WTC11 (cell line): ENCODE data around the gene FAM53A. TPM values are rescaled to one million over a fixed set of nuclear protein-coding genes. Genes with fewer than 3 reads are reported as not detected.

Experiments used
- ATAC-seq: fragments of 200-7000 bp; cut with Tn5 transposase; 2 replicates; pipeline ENCODE4 v1.10.0; 2021; ENCODE audit warnings: mild to moderate bottlenecking, moderate library complexity
- CTCF ChIA-PET: fragments of 300-600 bp; sonication (Branson Sonifier 250); formaldehyde crosslinking; loops from one replicate; lab custom pipeline; 2021; ENCODE audit warnings: antibody characterized with exemption; lab: Charles Lee
- POLR2A ChIA-PET: fragments of 350-600 bp; sonication (Branson Sonifier 250); formaldehyde crosslinking; loops from one replicate; lab custom pipeline; 2021; ENCODE audit warnings: antibody characterized with exemption; lab: Charles Lee
- DNase-seq: peaks from one replicate; pipeline ENCODE4 v3.0.0; 2021; ENCODE audit warnings: low spot score
- H3K27ac Mint-ChIP-seq: 2 replicates; pipeline ENCODE4 v1.8.0; 2021; ENCODE audit warnings: mixed read lengths
- H3K27me3 Mint-ChIP-seq: 2 replicates; pipeline ENCODE4 v1.8.0; 2021; ENCODE audit warnings: low read depth, mild to moderate bottlenecking, moderate library complexity, mixed read lengths
- H3K36me3 Mint-ChIP-seq: 2 replicates; pipeline ENCODE4 v1.8.0; 2021; ENCODE audit warnings: mixed read lengths
- H3K4me1 Mint-ChIP-seq: 2 replicates; pipeline ENCODE4 v1.8.0; 2022; ENCODE audit warnings: mixed read lengths
- H3K4me3 Mint-ChIP-seq: 2 replicates; pipeline ENCODE4 v1.8.0; 2021; ENCODE audit warnings: mild to moderate bottlenecking, moderate library complexity, mixed read lengths
- H3K9me3 Mint-ChIP-seq: 2 replicates; pipeline ENCODE4 v1.8.0; 2021; ENCODE audit warnings: mixed read lengths
- ELF4 ChIP-seq: sonication (generic); formaldehyde crosslinking; IDR thresholded peaks from 2 replicates; pipeline ENCODE4 v1.8.1; 2022; ENCODE audit warnings: low read depth, mild to moderate bottlenecking, moderate library complexity, missing genetic modification reagents
- GTF2I ChIP-seq: fragments of 250-450 bp; sonication (Bioruptor Pico); conservative IDR thresholded peaks from 2 replicates; pipeline ENCODE4 v1.4.0; 2021; ENCODE audit warnings: mild to moderate bottlenecking
- KAT7 ChIP-seq: sonication (generic); formaldehyde crosslinking; IDR thresholded peaks from 2 replicates; pipeline ENCODE4 v1.8.1; 2023; ENCODE audit warnings: missing genetic modification reagents, mild to moderate bottlenecking, borderline replicate concordance
- RORB ChIP-seq: fragments of 250-450 bp; sonication (Bioruptor Pico); IDR thresholded peaks from 2 replicates; pipeline ENCODE4 v1.9.0; 2021; ENCODE audit warnings: mild to moderate bottlenecking
- ZNF138 ChIP-seq: sonication (generic); formaldehyde crosslinking; conservative IDR thresholded peaks from 2 replicates; pipeline ENCODE4 v1.8.1; 2022; ENCODE audit warnings: mild to moderate bottlenecking, moderate library complexity, missing genetic modification reagents
- ZNF232 ChIP-seq: sonication (generic); formaldehyde crosslinking; IDR thresholded peaks from 2 replicates; pipeline ENCODE4 v1.8.0; 2022; ENCODE audit warnings: mild to moderate bottlenecking, missing genetic modification reagents
- ZNF263 ChIP-seq: sonication (generic); formaldehyde crosslinking; IDR thresholded peaks from 2 replicates; pipeline ENCODE4 v1.8.1; 2022; ENCODE audit warnings: low read depth, mild to moderate bottlenecking, moderate library complexity, missing genetic modification reagents
- ZNF317 ChIP-seq: sonication (generic); formaldehyde crosslinking; IDR thresholded peaks from 2 replicates; pipeline ENCODE4 v1.8.1; 2023; ENCODE audit warnings: low read depth, mild to moderate bottlenecking, moderate library complexity, missing genetic modification reagents, borderline replicate concordance
- total RNA-seq: library from RNA; stranded (reverse); gene quantifications from 3 replicates; pipeline ENCODE4 v1.2.3, GENCODE V29; 2021
- TF ChIP-seq, protein P1 (sequence below): fragments of 200-600 bp; IDR thresholded peaks from 2 replicates; pipeline ENCODE4 v1.8.0; 2022; ENCODE audit warnings: antibody characterized with exemption
- TF ChIP-seq, protein P2 (sequence below): fragments of 250-450 bp; sonication (Bioruptor Pico); IDR thresholded peaks from 2 replicates; pipeline ENCODE4 v2.1.2; 2022; ENCODE audit warnings: mild to moderate bottlenecking, moderate library complexity
- TF ChIP-seq, protein P3 (sequence below): fragments of 250-450 bp; sonication (Bioruptor Pico); IDR thresholded peaks from 2 replicates; pipeline ENCODE4 v1.9.0; 2021; ENCODE audit warnings: mild to moderate bottlenecking
- TF ChIP-seq, protein P4 (sequence below): sonication (generic); formaldehyde crosslinking; conservative IDR thresholded peaks from 2 replicates; pipeline ENCODE4 v1.8.1; 2023; ENCODE audit warnings: mild to moderate bottlenecking, low read depth, missing genetic modification reagents, moderate library complexity
- TF ChIP-seq, protein P5 (sequence below): sonication (generic); formaldehyde crosslinking; IDR thresholded peaks from 2 replicates; pipeline ENCODE4 v1.8.1; 2023; ENCODE audit warnings: mild to moderate bottlenecking, missing genetic modification reagents, moderate library complexity
- TF ChIP-seq, protein P6 (sequence below): sonication (generic); formaldehyde crosslinking; IDR thresholded peaks from 2 replicates; pipeline ENCODE4 v1.8.1; 2023; ENCODE audit warnings: mild to moderate bottlenecking, moderate library complexity, missing genetic modification reagents
- TF ChIP-seq, protein P7 (sequence below): sonication (generic); formaldehyde crosslinking; IDR thresholded peaks from 2 replicates; pipeline ENCODE4 v1.8.0; 2022; ENCODE audit warnings: mild to moderate bottlenecking, missing genetic modification reagents
- TF ChIP-seq, protein P8 (sequence below): sonication (generic); formaldehyde crosslinking; IDR thresholded peaks from 2 replicates; pipeline ENCODE4 v1.8.0; 2022; ENCODE audit warnings: mild to moderate bottlenecking, missing genetic modification reagents

The FAM53A gene
- total RNA-seq, 1 experiment from 2014 or later, result 2.9 TPM

DNA sequence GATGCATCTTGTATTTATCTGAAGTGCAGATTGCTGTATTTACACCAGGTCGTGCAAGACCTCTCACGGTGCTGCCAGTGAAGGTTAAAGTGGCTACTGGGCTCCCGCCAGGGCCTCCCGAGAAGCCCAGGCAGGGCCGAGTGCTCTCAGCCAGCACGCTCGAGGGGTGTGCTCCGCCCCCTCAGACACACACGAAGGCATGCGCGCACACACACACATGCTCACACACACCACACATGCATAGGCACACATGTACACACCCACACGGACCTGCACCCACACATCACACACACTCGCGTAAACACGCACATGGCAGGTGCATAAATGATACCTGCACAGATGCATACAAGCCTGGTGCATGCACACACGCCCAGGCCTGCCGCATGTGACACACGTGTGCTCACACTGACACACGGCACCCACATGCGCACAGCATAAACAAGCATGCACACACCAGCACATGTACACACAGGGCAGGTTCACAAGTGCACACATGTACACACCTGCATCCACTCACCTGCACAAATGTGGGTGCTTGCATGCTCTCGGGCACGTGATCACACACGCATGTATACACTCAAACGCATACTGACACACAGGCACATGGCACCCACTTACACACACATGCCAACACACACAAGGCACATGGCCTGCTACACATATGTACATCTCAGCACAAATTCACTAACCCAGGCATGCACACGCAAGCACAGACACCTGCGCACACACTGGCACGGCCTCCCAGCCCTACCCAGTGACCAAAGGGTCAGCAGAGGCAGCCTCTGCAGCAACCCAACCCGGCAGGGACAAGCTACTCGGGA lies 71.6 kb downstream of the FAM53A start (continued):
- TF ChIP-seq, protein P1, sequence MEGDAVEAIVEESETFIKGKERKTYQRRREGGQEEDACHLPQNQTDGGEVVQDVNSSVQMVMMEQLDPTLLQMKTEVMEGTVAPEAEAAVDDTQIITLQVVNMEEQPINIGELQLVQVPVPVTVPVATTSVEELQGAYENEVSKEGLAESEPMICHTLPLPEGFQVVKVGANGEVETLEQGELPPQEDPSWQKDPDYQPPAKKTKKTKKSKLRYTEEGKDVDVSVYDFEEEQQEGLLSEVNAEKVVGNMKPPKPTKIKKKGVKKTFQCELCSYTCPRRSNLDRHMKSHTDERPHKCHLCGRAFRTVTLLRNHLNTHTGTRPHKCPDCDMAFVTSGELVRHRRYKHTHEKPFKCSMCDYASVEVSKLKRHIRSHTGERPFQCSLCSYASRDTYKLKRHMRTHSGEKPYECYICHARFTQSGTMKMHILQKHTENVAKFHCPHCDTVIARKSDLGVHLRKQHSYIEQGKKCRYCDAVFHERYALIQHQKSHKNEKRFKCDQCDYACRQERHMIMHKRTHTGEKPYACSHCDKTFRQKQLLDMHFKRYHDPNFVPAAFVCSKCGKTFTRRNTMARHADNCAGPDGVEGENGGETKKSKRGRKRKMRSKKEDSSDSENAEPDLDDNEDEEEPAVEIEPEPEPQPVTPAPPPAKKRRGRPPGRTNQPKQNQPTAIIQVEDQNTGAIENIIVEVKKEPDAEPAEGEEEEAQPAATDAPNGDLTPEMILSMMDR, result no peak
- TF ChIP-seq, protein P2, sequence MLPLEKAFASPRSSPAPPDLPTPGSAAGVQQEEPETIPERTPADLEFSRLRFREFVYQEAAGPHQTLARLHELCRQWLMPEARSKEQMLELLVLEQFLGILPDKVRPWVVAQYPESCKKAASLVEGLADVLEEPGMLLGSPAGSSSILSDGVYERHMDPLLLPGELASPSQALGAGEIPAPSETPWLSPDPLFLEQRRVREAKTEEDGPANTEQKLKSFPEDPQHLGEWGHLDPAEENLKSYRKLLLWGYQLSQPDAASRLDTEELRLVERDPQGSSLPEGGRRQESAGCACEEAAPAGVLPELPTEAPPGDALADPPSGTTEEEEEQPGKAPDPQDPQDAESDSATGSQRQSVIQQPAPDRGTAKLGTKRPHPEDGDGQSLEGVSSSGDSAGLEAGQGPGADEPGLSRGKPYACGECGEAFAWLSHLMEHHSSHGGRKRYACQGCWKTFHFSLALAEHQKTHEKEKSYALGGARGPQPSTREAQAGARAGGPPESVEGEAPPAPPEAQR (CRISPR knock-in tag), result no peak
- TF ChIP-seq, protein P3, sequence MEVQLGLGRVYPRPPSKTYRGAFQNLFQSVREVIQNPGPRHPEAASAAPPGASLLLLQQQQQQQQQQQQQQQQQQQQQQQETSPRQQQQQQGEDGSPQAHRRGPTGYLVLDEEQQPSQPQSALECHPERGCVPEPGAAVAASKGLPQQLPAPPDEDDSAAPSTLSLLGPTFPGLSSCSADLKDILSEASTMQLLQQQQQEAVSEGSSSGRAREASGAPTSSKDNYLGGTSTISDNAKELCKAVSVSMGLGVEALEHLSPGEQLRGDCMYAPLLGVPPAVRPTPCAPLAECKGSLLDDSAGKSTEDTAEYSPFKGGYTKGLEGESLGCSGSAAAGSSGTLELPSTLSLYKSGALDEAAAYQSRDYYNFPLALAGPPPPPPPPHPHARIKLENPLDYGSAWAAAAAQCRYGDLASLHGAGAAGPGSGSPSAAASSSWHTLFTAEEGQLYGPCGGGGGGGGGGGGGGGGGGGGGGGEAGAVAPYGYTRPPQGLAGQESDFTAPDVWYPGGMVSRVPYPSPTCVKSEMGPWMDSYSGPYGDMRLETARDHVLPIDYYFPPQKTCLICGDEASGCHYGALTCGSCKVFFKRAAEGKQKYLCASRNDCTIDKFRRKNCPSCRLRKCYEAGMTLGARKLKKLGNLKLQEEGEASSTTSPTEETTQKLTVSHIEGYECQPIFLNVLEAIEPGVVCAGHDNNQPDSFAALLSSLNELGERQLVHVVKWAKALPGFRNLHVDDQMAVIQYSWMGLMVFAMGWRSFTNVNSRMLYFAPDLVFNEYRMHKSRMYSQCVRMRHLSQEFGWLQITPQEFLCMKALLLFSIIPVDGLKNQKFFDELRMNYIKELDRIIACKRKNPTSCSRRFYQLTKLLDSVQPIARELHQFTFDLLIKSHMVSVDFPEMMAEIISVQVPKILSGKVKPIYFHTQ, result no peak
- no peak for TF ChIP-seq ZNF263 (CRISPR knock-in tag)

DNA sequence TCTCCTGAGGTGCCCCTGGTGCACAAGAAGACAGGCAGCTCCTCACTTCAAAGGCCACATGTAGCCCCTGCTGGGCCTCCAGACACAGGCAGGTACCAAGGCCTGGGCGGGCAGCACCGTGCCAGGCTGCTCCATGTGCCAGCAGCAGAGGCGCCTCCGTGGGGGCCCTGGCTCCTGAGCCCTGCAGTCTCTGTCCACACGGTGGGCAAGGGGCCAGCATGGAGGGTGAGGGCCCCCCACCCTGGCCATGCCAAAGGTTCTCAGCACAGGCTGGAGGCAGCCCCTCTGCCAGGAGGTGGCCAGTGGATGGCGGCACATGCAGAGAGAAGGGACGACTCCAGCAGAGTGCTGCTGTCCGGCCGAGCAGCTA lies 72.6 kb downstream of the FAM53A start:
- H3K4me3 Mint-ChIP-seq, result no peak overlapping the region
- no peak for TF ChIP-seq ZNF232 (CRISPR knock-in tag)
- TF ChIP-seq, protein P4, sequence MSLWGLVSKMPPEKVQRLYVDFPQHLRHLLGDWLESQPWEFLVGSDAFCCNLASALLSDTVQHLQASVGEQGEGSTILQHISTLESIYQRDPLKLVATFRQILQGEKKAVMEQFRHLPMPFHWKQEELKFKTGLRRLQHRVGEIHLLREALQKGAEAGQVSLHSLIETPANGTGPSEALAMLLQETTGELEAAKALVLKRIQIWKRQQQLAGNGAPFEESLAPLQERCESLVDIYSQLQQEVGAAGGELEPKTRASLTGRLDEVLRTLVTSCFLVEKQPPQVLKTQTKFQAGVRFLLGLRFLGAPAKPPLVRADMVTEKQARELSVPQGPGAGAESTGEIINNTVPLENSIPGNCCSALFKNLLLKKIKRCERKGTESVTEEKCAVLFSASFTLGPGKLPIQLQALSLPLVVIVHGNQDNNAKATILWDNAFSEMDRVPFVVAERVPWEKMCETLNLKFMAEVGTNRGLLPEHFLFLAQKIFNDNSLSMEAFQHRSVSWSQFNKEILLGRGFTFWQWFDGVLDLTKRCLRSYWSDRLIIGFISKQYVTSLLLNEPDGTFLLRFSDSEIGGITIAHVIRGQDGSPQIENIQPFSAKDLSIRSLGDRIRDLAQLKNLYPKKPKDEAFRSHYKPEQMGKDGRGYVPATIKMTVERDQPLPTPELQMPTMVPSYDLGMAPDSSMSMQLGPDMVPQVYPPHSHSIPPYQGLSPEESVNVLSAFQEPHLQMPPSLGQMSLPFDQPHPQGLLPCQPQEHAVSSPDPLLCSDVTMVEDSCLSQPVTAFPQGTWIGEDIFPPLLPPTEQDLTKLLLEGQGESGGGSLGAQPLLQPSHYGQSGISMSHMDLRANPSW, result no peak
- CTCF ChIA-PET, result interaction anchor here (1.0 to 1.6 kb wide), 2 partner anchors 18 to 519 kb away, joined by 3 to 5 read pairs; no protein-coding TSS in a partner anchor

DNA sequence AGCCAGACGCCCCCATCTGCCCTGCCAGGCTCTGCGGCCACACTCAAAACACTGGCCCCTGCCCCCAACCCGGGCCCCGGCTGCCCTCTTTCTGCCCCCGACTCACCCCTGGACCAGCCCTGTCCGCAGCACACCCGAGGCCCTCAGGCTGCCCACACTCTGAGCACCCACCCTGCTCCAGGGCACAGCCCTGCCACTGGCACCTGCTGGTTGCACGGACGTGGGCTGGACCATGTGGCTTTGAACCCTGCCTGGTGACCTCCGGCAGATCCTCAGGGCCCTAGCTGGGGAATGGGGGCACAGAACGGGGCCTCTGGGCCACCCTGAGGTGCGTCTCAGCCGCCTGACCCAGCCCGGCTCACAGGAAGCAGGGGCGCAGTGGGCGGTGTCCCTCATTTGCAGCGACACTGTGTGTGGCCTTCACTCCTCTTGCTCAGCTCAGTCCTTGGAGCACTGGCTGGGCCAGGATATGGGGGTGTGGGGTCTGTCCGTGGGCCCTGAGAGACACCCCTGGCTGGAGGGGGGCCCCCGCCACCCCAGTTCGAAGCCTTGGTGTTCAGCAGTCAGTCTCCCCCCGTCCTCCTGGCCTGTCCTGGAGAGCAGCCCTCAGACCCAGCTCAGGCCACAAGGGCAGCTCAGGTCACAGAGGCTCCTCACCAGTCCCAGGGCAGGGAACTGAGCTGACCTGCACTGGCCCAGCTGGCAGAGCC lies 73.2 kb downstream of the FAM53A start:
- Mint-ChIP-seq H3K27me3 (no peaks in the 10 kb centered on the region), H3K4me1 (no peaks in the 10 kb centered on the region; the same call in 1 of the 2 replicates), H3K36me3 (no peaks in the 10 kb centered on the region), H3K9me3 (no peaks in the 10 kb centered on the region), H3K27ac (no peak overlapping the region), H3K4me3 (no peak overlapping the region)
- DNase-seq, result no peak
- ATAC-seq, result no peak
- ChIA-PET POLR2A (no interaction called here), CTCF (interaction anchor here (1.0 to 1.6 kb wide), 2 partner anchors 19 to 518 kb away, joined by 3 to 5 read pairs; no protein-coding TSS in a partner anchor)
- TF ChIP-seq, protein P5, sequence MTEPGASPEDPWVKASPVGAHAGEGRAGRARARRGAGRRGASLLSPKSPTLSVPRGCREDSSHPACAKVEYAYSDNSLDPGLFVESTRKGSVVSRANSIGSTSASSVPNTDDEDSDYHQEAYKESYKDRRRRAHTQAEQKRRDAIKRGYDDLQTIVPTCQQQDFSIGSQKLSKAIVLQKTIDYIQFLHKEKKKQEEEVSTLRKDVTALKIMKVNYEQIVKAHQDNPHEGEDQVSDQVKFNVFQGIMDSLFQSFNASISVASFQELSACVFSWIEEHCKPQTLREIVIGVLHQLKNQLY (CRISPR knock-in tag), result no peak
- TF ChIP-seq, protein P6, sequence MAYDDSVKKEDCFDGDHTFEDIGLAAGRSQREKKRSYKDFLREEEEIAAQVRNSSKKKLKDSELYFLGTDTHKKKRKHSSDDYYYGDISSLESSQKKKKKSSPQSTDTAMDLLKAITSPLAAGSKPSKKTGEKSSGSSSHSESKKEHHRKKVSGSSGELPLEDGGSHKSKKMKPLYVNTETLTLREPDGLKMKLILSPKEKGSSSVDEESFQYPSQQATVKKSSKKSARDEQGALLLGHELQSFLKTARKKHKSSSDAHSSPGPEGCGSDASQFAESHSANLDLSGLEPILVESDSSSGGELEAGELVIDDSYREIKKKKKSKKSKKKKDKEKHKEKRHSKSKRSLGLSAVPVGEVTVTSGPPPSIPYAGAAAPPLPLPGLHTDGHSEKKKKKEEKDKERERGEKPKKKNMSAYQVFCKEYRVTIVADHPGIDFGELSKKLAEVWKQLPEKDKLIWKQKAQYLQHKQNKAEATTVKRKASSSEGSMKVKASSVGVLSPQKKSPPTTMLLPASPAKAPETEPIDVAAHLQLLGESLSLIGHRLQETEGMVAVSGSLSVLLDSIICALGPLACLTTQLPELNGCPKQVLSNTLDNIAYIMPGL (CRISPR knock-in tag), result no peak
- TF ChIP-seq ELF4 (CRISPR knock-in tag) (no peak), RORB (CRISPR knock-in tag) (no peak), ZNF317 (CRISPR knock-in tag) (no peak), KAT7 (no peak), GTF2I (no peak), ZNF138 (no peak)
- TF ChIP-seq, protein P7, sequence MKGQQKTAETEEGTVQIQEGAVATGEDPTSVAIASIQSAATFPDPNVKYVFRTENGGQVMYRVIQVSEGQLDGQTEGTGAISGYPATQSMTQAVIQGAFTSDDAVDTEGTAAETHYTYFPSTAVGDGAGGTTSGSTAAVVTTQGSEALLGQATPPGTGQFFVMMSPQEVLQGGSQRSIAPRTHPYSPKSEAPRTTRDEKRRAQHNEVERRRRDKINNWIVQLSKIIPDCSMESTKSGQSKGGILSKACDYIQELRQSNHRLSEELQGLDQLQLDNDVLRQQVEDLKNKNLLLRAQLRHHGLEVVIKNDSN (CRISPR knock-in tag), result no peak
- TF ChIP-seq, protein P8, sequence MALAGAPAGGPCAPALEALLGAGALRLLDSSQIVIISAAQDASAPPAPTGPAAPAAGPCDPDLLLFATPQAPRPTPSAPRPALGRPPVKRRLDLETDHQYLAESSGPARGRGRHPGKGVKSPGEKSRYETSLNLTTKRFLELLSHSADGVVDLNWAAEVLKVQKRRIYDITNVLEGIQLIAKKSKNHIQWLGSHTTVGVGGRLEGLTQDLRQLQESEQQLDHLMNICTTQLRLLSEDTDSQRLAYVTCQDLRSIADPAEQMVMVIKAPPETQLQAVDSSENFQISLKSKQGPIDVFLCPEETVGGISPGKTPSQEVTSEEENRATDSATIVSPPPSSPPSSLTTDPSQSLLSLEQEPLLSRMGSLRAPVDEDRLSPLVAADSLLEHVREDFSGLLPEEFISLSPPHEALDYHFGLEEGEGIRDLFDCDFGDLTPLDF (CRISPR knock-in tag), result no peak

More for the DNA sequence above, 72.6 kb downstream of the FAM53A start:
- DNase-seq (no peak), ATAC-seq (no peak)
- Mint-ChIP-seq H3K36me3 (no peaks in the 10 kb centered on the region), H3K4me1 (no peaks in the 10 kb centered on the region; the same call in 1 of the 2 replicates), H3K9me3 (no peaks in the 10 kb centered on the region), H3K27me3 (no peaks in the 10 kb centered on the region), H3K27ac (no peak overlapping the region)
- POLR2A ChIA-PET, result no interaction called here
